IPS-15b (cell line): Measurements from ENCODE around the gene MYO5C.

Source experiments
- H3K27me3 ChIP-seq: one replicate; pipeline ENCODE4 v1.6.1; 2013; ENCODE audit warnings: low read length; ENCODE audit not compliant: control insufficient read depth, insufficient read depth
- H3K36me3 ChIP-seq: one replicate; pipeline ENCODE4 v1.6.1; 2013; ENCODE audit warnings: low read length; ENCODE audit not compliant: control insufficient read depth, insufficient read depth
- H3K4me1 ChIP-seq: one replicate; pipeline ENCODE4 v1.6.1; 2013; ENCODE audit warnings: mild to moderate bottlenecking, low read length; ENCODE audit not compliant: control insufficient read depth, insufficient read depth
- H3K4me3 ChIP-seq: one replicate; pipeline ENCODE4 v1.5.1; 2013; ENCODE audit warnings: low read depth, low read length
- H3K9ac ChIP-seq: one replicate; pipeline ENCODE4 v1.6.1; 2013; ENCODE audit warnings: low read depth, mild to moderate bottlenecking, low read length
- H3K9me3 ChIP-seq: one replicate; pipeline ENCODE4 v1.6.1; 2013; ENCODE audit warnings: mild to moderate bottlenecking, low read length; ENCODE audit not compliant: control insufficient read depth, insufficient read depth

MYO5C gene

GRCh38 chr15:52191207-52191606 lies 104.4 kb downstream of the MYO5C start, which contains the start of gene GNB5:
Gene GNB5 (minus strand): TSS chr15:52191392. CDS start chr15:52184676, 6,716 bp downstream.
- no peaks in the 10 kb centered on the region for H3K36me3 ChIP-seq
- no peaks in the 10 kb centered on the region for H3K9me3 ChIP-seq
- no peak within 1 kb of the TSS for H3K9ac ChIP-seq
- no peaks in the 10 kb centered on the region for H3K4me1 ChIP-seq
- no peaks in the 10 kb centered on the region for H3K27me3 ChIP-seq
- H3K4me3 ChIP-seq = no peak within 1 kb of the TSS

- Histone ChIP-seq H3K27me3 (peaks cover 3% of the 10 kb centered on the region), H3K9ac (no peak overlapping the region), H3K4me3 (no peak overlapping the region), H3K4me1 (no peaks in the 10 kb centered on the region), H3K9me3 (no peaks in the 10 kb centered on the region), H3K36me3 (no peaks in the 10 kb centered on the region)
Measured at GRCh38 chr15:52186651-52187486, 108.7 kb downstream of the MYO5C start.

GRCh38 chr15:52185151-52185561 lies 110.4 kb downstream of the MYO5C start:
- Histone ChIP-seq H3K4me1 (peaks cover 3% of the 10 kb centered on the region), H3K27me3 (peaks cover 13% of the 10 kb centered on the region), H3K4me3 (no peak overlapping the region), H3K9me3 (no peaks in the 10 kb centered on the region), H3K36me3 (no peaks in the 10 kb centered on the region), H3K9ac (no peak overlapping the region)

DNA sequence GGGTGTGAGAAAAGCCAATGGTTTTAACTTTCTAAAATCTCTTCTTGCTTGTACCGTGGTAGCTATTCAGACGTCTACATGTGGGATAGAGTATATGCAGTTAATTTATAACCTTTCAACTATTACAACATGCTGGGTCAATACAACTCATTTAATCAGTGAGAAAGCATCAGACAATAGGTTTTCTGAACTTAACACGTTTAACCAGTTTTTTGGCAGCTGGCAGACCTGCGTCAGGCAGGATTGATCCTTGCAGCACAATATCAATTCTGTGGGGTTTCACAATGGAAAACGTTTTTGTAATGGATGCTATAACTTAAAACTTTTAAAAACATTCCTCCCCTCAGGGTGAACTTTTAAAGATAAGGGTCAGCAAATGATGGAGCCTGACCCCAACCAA lies 110.9 kb downstream of the MYO5C start:
- Histone ChIP-seq H3K9me3 (no peaks in the 10 kb centered on the region), H3K4me1 (peaks cover 3% of the 10 kb centered on the region), H3K9ac (no peak overlapping the region), H3K36me3 (no peaks in the 10 kb centered on the region), H3K4me3 (no peak overlapping the region), H3K27me3 (peaks cover 13% of the 10 kb centered on the region)

GRCh38 chr15:52183562-52184173 lies 111.9 kb downstream of the MYO5C start:
- H3K36me3 ChIP-seq = no peaks in the 10 kb centered on the region
- H3K9ac ChIP-seq = no peak overlapping the region
- H3K9me3 ChIP-seq = no peaks in the 10 kb centered on the region
- peaks cover 13% of the 10 kb centered on the region for H3K27me3 ChIP-seq
- H3K4me1 ChIP-seq = peaks cover 3% of the 10 kb centered on the region
- H3K4me3 ChIP-seq = no peak overlapping the region

DNA sequence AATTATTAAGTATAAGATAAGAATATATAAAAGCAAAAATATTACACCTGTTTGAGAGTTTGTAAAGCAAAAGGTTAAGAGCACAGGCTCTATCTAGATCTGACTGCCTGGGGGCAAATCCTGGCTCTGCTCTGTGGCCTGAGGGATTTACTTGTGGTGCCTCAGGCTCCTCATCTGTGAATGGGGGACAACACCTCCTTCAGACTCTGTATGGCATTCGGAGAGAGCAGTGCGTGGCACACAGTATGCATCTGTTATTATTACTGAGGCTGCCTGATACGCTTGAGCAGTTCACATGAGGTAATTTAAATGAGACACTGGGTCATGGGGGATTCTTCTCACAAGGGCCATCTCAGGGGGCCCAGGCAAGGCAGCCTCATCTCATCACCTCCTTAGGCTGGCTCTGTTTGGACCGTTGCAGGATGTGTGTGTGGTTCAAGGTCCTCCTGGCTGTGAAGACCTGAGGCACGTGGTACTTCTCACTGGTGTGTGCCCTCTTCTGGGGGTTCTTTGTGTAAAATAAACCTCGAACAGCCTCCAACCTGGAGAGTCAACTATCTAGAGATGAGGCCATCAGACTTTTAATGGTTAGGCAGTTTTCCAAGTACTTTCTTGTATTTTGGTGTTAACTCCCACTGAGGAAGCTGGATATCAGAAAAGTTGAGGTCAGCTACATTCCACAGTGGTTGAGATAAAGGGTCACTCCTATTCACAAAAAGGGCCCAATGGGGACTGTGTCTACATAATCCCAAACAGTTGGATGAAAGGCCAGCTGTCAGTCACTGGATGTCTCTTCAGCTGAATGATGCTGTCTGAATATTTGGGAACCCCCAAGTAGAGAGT lies 113.4 kb downstream of the MYO5C start:
- no peaks in the 10 kb centered on the region for H3K9me3 ChIP-seq
- H3K27me3 ChIP-seq = peaks cover 13% of the 10 kb centered on the region
- peaks cover 8% of the 10 kb centered on the region for H3K4me1 ChIP-seq
- no peak overlapping the region for H3K4me3 ChIP-seq
- no peaks in the 10 kb centered on the region for H3K36me3 ChIP-seq
- H3K9ac ChIP-seq = no peak overlapping the region

DNA sequence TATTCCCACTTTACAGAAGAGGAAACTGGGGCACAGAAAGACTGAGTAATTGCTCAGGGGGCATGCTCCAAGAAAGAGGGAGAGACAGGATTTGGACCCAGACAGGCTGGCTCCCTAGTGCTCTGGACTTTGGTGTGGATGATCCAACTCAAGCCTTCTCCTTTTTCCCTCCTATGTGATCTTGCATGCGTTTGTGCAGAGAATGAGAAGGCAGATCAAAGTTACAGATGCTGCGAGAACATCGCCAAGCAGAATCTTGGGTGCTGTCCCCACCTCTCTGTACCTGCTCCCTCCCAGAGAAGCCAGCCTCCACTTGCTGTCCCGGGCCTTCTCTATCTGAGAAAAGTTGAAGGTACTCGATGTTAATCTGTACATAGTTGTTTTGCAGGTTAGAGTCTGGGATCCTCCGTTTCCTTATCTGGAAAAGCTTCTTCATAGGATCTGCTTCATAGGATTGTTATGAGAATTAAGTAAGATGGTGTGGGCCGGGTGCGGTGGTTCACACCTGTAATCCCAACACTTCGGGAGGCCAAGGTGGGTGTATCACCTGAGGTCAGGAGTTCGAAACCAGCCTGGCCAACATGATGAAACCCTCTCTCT lies 114.7 kb downstream of the MYO5C start:
- H3K36me3 ChIP-seq = no peaks in the 10 kb centered on the region
- no peak overlapping the region for H3K9ac ChIP-seq
- H3K27me3 ChIP-seq = peaks cover 13% of the 10 kb centered on the region
- peak overlapping the region; percentile 89 for H3K4me3 ChIP-seq
- H3K9me3 ChIP-seq = no peaks in the 10 kb centered on the region
- peaks cover 8% of the 10 kb centered on the region for H3K4me1 ChIP-seq

DNA sequence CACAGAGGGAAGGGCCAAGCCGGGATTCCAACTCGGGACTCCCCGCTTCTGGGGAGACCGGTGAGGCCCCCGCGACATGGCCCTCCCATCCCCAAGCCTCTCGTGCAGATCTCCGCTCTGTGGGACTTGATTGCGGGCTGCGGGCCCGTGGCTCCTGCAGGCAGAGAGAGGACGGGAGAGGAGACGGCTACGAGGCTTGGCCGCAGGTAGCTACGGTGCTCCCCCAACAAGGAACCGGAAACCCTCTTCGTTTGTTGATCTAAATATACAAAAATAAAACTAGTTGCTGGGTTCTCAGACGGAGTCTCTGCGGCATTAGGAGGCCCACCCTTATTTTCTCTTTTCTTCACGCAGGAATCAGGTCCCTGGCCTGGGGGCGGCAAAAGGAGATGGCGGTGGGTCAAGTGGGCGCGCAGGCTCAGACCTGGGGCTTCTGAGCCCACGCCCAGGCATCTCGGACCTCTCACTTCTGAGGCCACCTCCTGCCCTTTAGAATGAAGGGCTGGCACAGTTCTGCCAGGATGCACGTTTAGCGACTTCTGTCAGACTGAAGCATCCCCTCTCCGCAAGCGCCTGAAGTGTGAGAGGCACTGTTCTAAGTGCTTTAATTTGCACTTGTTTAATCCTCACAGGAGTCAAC lies 115.3 kb downstream of the MYO5C start:
- no peaks in the 10 kb centered on the region for H3K36me3 ChIP-seq
- H3K9ac ChIP-seq = peak overlapping the region; percentile 81
- H3K4me3 ChIP-seq = peak overlapping the region; percentile 89
- H3K27me3 ChIP-seq = peaks cover 13% of the 10 kb centered on the region
- no peaks in the 10 kb centered on the region for H3K9me3 ChIP-seq
- H3K4me1 ChIP-seq = peaks cover 8% of the 10 kb centered on the region

GRCh38 chr15:52179278-52180195 lies 116.1 kb downstream of the MYO5C start:
- Histone ChIP-seq H3K4me3 (peak overlapping the region; percentile 89), H3K36me3 (no peaks in the 10 kb centered on the region), H3K4me1 (peaks cover 8% of the 10 kb centered on the region), H3K9me3 (no peaks in the 10 kb centered on the region), H3K9ac (peak overlapping the region; percentile 81), H3K27me3 (peaks cover 13% of the 10 kb centered on the region)

DNA sequence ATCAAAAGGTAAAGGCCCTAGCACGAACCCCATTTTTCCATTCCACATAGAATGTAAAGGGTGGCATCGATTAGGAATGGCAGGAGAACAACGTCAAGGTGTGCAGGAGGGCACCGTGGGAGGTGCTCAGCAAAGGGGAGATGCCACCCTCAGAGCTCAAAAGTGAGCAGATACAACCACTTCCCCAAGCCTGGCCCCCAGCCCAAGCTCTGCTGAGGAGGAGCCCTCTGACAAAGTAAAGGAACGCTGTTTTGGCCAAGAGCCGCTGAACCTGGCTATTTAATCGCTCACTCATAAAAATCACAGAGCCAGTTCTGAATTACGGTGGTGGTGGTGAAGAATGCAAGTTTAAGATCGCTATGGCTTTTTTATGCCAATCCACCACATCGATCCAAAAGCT lies 116.8 kb downstream of the MYO5C start:
- Histone ChIP-seq H3K4me1 (peaks cover 8% of the 10 kb centered on the region), H3K9me3 (no peaks in the 10 kb centered on the region), H3K4me3 (peak overlapping the region; percentile 89), H3K27me3 (peaks cover 13% of the 10 kb centered on the region), H3K9ac (peak overlapping the region; percentile 54), H3K36me3 (no peaks in the 10 kb centered on the region)
